Neural cell (in vitro differentiated cells): ENCODE results near the gene MAP10. TPM values are rescaled to one million over a fixed set of nuclear protein-coding genes. Genes with fewer than 3 reads are reported as not detected.

ENCODE experiments used
- H2AFZ ChIP-seq: fragments of 200-600, 300-800 bp; sonication (generic), shearing (Covaris generic); 2 replicates; pipeline ENCODE4 v1.6.0; 2014; ENCODE audit warnings: low read depth, mild to moderate bottlenecking, antibody characterized with exemption, low read length, moderate library complexity
- H3F3A ChIP-seq: fragments of 200-600 bp; shearing (Covaris generic); 2 replicates; pipeline ENCODE4 v1.6.1; 2016; ENCODE audit warnings: mild to moderate bottlenecking, moderate library complexity, mixed read lengths, antibody characterized with exemption, low read length; ENCODE audit not compliant: insufficient read depth, poor library complexity, severe bottlenecking
- H3K27ac ChIP-seq: fragments of 200-600, 300-800 bp; sonication (generic), shearing (Covaris generic); 2 replicates; pipeline ENCODE4 v1.5.1; 2014; ENCODE audit warnings: mild to moderate bottlenecking, low read length, moderate library complexity
- H3K27me3 ChIP-seq: fragments of 300-800, 200-600 bp; sonication (generic), shearing (Covaris generic); 2 replicates; pipeline ENCODE4 v1.6.0; 2014; ENCODE audit warnings: mild to moderate bottlenecking, low read depth, low read length, moderate library complexity; ENCODE audit not compliant: insufficient read depth
- H3K36me3 ChIP-seq: fragments of 300-800, 200-600 bp; sonication (generic), shearing (Covaris generic); 2 replicates; pipeline ENCODE4 v1.5.1; 2014; ENCODE audit warnings: mild to moderate bottlenecking, antibody characterized with exemption, low read length, moderate library complexity; ENCODE audit not compliant: insufficient read depth
- H3K4me2 ChIP-seq: fragments of 300-800, 200-600 bp; sonication (generic), shearing (Covaris generic); 2 replicates; pipeline ENCODE4 v1.6.0; 2014; ENCODE audit warnings: mild to moderate bottlenecking, low read length
- H3K4me3 ChIP-seq: fragments of 300-800, 200-600 bp; sonication (generic), shearing (Covaris generic); 2 replicates; pipeline ENCODE4 v1.5.1; 2014; ENCODE audit warnings: mild to moderate bottlenecking, low read length, moderate library complexity
- H3K79me2 ChIP-seq: fragments of 200-600 bp; shearing (Covaris generic); replicated peaks from 2 replicates; pipeline ENCODE4 v1.6.0; 2014; ENCODE audit warnings: mild to moderate bottlenecking, low read length, moderate library complexity; ENCODE audit not compliant: insufficient read depth
- H3K9ac ChIP-seq: fragments of 300-800, 200-600 bp; sonication (generic), shearing (Covaris generic); 2 replicates; pipeline ENCODE4 v1.6.1; 2016; ENCODE audit warnings: mild to moderate bottlenecking, low read length, mixed read lengths
- H3K9me2 ChIP-seq: fragments of 200-600 bp; shearing (Covaris generic); 2 replicates; pipeline ENCODE4 v1.6.1; 2016; ENCODE audit warnings: mild to moderate bottlenecking, low read length, mixed read lengths; ENCODE audit not compliant: insufficient read depth
- H3K9me3 ChIP-seq: fragments of 200-600, 300-800 bp; sonication (generic), shearing (Covaris generic); 2 replicates; pipeline ENCODE4 v1.6.1; 2016; ENCODE audit warnings: mild to moderate bottlenecking, mixed run types, low read length, moderate library complexity, mixed read lengths
- H4K20me1 ChIP-seq: fragments of 200-600 bp; shearing (Covaris generic); 2 replicates; pipeline ENCODE4 v1.6.1; 2016; ENCODE audit warnings: mild to moderate bottlenecking, mixed run types; ENCODE audit not compliant: insufficient read depth
- CTCF ChIP-seq: fragments of 450-650 bp; IDR thresholded peaks from 2 replicates; pipeline ENCODE4 v1.5.1; 2014; ENCODE audit warnings: antibody characterized with exemption, mild to moderate bottlenecking, moderate library complexity; ENCODE audit not compliant: poor library complexity, severe bottlenecking
- EP300 ChIP-seq: fragments of 450-650 bp; conservative IDR thresholded peaks from 2 replicates; pipeline ENCODE4 v1.6.1; 2014; ENCODE audit warnings: antibody characterized with exemption, mild to moderate bottlenecking, moderate library complexity; ENCODE audit not compliant: poor library complexity, severe bottlenecking
- EZH2 ChIP-seq: fragments of 200-600, 300-800 bp; shearing (Covaris generic), sonication (generic); IDR thresholded peaks from 2 replicates; pipeline ENCODE4 v1.6.1; 2014; ENCODE audit warnings: antibody characterized with exemption, low read length, borderline replicate concordance, mild to moderate bottlenecking; ENCODE audit not compliant: insufficient read depth, poor library complexity, severe bottlenecking
- MXI1 ChIP-seq: fragments of 450-650 bp; conservative IDR thresholded peaks from 2 replicates; pipeline ENCODE4 v1.6.1; 2014; ENCODE audit warnings: antibody characterized with exemption, mild to moderate bottlenecking; ENCODE audit not compliant: poor library complexity, severe bottlenecking
- POLR2AphosphoS5 ChIP-seq: IDR thresholded peaks from 2 replicates; pipeline ENCODE4 v1.6.1; 2012
- RAD21 ChIP-seq: fragments of 450-650 bp; conservative IDR thresholded peaks from 2 replicates; pipeline ENCODE4 v1.6.1; 2014; ENCODE audit warnings: antibody characterized with exemption, mild to moderate bottlenecking, moderate library complexity
- REST ChIP-seq: IDR thresholded peaks from 2 replicates; pipeline ENCODE4 v1.6.1; 2012; ENCODE audit warnings: borderline replicate concordance
- SMC3 ChIP-seq: fragments of 450-650 bp; conservative IDR thresholded peaks from 2 replicates; pipeline ENCODE4 v1.6.1; 2014; ENCODE audit warnings: antibody characterized with exemption, mild to moderate bottlenecking, moderate library complexity; ENCODE audit not compliant: poor library complexity
- TAF1 ChIP-seq: IDR thresholded peaks from 2 replicates; pipeline ENCODE4 v1.6.1; 2012; ENCODE audit warnings: low read depth
- polyA plus RNA-seq: library from polyadenylated mRNA; depleted of rRNA; stranded (reverse); fragments of >200 nt; gene quantifications from 2 replicates; pipeline ENCODE4 v1.2.3, GENCODE V29; 2014

The MAP10 gene
- polyA plus RNA-seq, 1 donor from 2014 or later, result 1.1 TPM

- Histone ChIP-seq H3K9ac (no peak overlapping the region), H3K9me2 (no peaks in the 10 kb centered on the region)
- TF ChIP-seq EZH2, result no peak
- TF ChIP-seq CTCF, result no peak
- no peak for TF ChIP-seq POLR2AphosphoS5
- TF ChIP-seq RAD21, result no peak
- TF ChIP-seq MXI1, result no peak
- no peak for TF ChIP-seq TAF1
- TF ChIP-seq EP300, result no peak
- no peak for TF ChIP-seq REST
- no peak for TF ChIP-seq SMC3
Observed at GRCh38 chr1:232792949-232793348, 12.3 kb upstream of the MAP10 start.

DNA sequence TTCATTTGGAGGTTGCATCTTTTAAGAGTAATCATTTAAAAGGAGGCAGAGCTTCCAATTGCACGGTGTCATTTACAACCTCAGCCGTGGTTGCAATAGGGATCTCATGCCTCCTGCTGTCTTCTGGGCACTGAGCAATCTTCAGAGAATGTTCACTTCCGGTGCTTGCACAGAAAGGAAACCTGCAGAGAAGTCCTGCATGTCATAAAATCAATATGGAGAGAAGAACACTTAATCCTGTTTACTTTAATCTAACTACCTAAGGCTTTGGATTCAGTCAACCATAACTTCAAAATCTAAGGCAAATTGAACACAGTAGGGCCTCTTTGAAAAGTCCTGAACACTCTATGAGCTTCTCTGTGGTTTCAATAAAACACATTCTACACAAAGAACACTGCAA, 11.3 kb upstream of the MAP10 start:
- H2AFZ ChIP-seq, result no peak overlapping the region
- H3K4me3 ChIP-seq, result no peak overlapping the region
- H3K79me2 ChIP-seq, result no peaks in the 10 kb centered on the region
- no peak overlapping the region for H3K9ac ChIP-seq
- H3K9me2 ChIP-seq, result no peaks in the 10 kb centered on the region
- H3F3A ChIP-seq, result no peaks in the 10 kb centered on the region
- H3K27me3 ChIP-seq, result no peaks in the 10 kb centered on the region
- no peaks in the 10 kb centered on the region for H3K36me3 ChIP-seq
- H3K9me3 ChIP-seq, result no peaks in the 10 kb centered on the region
- no peaks in the 10 kb centered on the region for H4K20me1 ChIP-seq
- TF ChIP-seq SMC3 (no peak), POLR2AphosphoS5 (peak; percentile 35)
- H3K27ac ChIP-seq, result no peak overlapping the region
- no peak overlapping the region for H3K4me2 ChIP-seq

More at GRCh38 chr1:232792949-232793348, 12.3 kb upstream of the MAP10 start:
- Histone ChIP-seq H3K79me2 (no peaks in the 10 kb centered on the region), H3K27me3 (no peaks in the 10 kb centered on the region), H4K20me1 (no peaks in the 10 kb centered on the region), H3F3A (no peaks in the 10 kb centered on the region), H3K36me3 (no peaks in the 10 kb centered on the region), H3K4me2 (no peak overlapping the region), H3K9me3 (no peaks in the 10 kb centered on the region), H2AFZ (no peak overlapping the region), H3K27ac (no peak overlapping the region), H3K4me3 (no peak overlapping the region)

GRCh38 chr1:232795497-232796053, 9.6 kb upstream of the MAP10 start:
- H3K4me2 ChIP-seq, result no peak overlapping the region
- TF ChIP-seq MXI1 (no peak), SMC3 (no peak), EZH2 (no peak), RAD21 (no peak), REST (no peak)
- H3K9ac ChIP-seq, result no peak overlapping the region

More at GRCh38 chr1:232795497-232796053, 9.6 kb upstream of the MAP10 start:
- H3K9me2 ChIP-seq, result no peaks in the 10 kb centered on the region
- no peaks in the 10 kb centered on the region for H3K27me3 ChIP-seq
- H3K9me3 ChIP-seq, result no peaks in the 10 kb centered on the region
- no peaks in the 10 kb centered on the region for H4K20me1 ChIP-seq
- H3K27ac ChIP-seq, result no peak overlapping the region
- no peak overlapping the region for H2AFZ ChIP-seq
- H3K79me2 ChIP-seq, result no peaks in the 10 kb centered on the region
- H3F3A ChIP-seq, result no peaks in the 10 kb centered on the region
- H3K4me3 ChIP-seq, result no peak overlapping the region
- H3K36me3 ChIP-seq, result no peaks in the 10 kb centered on the region
